ENCODE data around the gene ZCWPW1. TPM values are rescaled to one million over a fixed set of nuclear protein-coding genes. Genes with fewer than 3 reads are reported as not detected.

ZCWPW1 gene, protein sequence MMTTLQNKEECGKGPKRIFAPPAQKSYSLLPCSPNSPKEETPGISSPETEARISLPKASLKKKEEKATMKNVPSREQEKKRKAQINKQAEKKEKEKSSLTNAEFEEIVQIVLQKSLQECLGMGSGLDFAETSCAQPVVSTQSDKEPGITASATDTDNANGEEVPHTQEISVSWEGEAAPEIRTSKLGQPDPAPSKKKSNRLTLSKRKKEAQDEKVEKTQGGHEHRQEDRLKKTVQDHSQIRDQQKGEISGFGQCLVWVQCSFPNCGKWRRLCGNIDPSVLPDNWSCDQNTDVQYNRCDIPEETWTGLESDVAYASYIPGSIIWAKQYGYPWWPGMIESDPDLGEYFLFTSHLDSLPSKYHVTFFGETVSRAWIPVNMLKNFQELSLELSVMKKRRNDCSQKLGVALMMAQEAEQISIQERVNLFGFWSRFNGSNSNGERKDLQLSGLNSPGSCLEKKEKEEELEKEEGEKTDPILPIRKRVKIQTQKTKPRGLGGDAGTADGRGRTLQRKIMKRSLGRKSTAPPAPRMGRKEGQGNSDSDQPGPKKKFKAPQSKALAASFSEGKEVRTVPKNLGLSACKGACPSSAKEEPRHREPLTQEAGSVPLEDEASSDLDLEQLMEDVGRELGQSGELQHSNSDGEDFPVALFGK
- polyA plus RNA-seq (ENCODE audit: insufficient read length in 12 of 12): 10 to 100 TPM in 2 of 12 donors, 1 to 10 TPM in 9, not detected in 1; 4.5 to 17.3 (median 6.5) TPM
- long read RNA-seq, donor 1: 0 reads
- long read RNA-seq, donor 2, partial matches to known transcripts: 13 of 13 reads
- long read RNA-seq, donor 2, other reads (novel, unspliced or antisense): 0 of 13 reads
- long read RNA-seq, donor 3: 0 reads
- long read RNA-seq, donor 4: 0 reads
- long read RNA-seq, donor 5, partial matches to known transcripts: 38 of 38 reads
- long read RNA-seq, donor 5, other reads (novel, unspliced or antisense): 0 of 38 reads
- long read RNA-seq, donor 6, partial matches to known transcripts: 0 of 1 reads
- long read RNA-seq, donor 6, other reads (novel, unspliced or antisense): 0 of 1 reads
- long read RNA-seq, donor 7, partial matches to known transcripts: 5 of 5 reads
- long read RNA-seq, donor 7, other reads (novel, unspliced or antisense): 0 of 5 reads
- long read RNA-seq, donor 8, partial matches to known transcripts: 25 of 55 reads
- long read RNA-seq, donor 8, other reads (novel, unspliced or antisense): 29 of 55 reads
- long read RNA-seq, donor 9: 0 reads
- long read RNA-seq, donor 10: 0 reads
- long read RNA-seq, donor 11, partial matches to known transcripts: 29 of 29 reads
- long read RNA-seq, donor 11, other reads (novel, unspliced or antisense): 0 of 29 reads

GRCh38 chr7:100428199-100428966 is at the start of gene ZCWPW1:
Gene ZCWPW1 (minus strand): TSS chr7:100428703. CDS start chr7:100420649, 8,054 bp downstream.
- DNase-seq: peak; percentile 98

DNA sequence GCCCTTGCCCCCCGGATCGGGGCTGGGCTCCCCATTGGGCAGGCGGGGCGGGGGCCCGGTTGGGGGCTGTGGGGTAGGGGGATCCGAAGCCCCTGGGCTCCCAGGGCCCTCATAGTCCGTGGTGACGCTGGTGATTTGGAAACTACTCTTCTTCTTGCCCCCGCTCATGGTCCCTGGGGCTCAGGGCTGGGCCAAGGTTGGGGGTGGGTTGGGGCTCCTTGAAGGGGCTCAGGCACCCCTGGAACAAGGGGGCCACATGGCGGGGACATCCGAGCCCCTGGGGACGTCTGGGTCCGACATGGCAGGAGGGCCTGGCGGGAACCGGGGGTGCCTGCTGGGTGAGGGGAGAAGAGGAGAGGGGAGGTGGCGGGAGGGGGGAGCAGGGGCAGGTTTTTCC is 49.4 kb upstream of the ZCWPW1 start:
- no peak for DNase-seq

DNA sequence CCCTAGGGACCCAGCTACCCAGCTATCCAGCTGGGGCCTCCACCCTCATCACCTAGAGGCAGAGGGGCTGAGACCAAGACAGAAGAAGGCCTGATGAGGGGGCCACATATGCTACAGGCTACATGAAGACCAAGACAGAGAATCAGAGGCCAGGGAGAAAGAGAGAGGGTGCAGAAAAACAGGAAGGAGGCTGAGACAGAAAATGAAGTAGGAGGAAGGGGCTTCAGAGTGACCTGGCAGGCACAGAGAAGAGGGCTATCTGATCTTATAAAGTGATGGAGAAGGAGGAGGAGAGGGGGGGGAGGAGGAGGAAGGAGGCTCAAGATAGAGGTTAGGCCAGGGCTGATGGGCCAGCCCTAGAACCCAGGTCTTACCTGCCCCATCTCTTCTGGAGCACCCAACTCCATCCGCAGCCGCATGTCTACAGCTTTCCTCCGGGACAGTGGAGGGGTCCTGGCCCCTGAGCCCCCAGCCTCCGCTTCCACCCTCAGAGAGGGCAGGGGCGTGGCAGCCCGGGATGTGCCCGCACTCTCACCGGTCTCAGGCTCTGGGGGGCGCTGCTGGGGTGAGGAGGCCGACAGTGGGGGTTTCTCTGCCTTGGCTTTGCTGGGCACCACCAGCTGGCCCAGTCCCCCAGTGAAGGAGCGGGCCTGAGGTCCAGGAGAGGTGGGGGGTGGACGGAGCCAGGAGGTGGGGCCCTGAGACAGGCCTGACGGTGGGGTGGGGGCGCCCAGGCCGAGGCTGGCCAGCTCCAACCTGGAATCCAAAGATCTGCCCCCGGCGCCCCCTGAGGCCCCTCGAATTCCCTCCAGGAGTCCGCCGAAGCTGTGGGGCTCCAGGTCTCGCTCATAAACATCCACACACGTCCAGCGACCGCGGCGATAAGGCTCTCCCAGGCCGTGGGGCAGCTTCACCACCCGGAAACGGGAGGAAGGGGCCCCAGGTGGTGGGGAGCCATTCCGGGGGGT is 48.7 kb upstream of the ZCWPW1 start:
- DNase-seq: no peak

GRCh38 chr7:100476101-100476780 is 47.7 kb upstream of the ZCWPW1 start:
- no peak for DNase-seq

- no peak for DNase-seq
Observed at GRCh38 chr7:100475549-100475948, 47.0 kb upstream of the ZCWPW1 start.

DNA sequence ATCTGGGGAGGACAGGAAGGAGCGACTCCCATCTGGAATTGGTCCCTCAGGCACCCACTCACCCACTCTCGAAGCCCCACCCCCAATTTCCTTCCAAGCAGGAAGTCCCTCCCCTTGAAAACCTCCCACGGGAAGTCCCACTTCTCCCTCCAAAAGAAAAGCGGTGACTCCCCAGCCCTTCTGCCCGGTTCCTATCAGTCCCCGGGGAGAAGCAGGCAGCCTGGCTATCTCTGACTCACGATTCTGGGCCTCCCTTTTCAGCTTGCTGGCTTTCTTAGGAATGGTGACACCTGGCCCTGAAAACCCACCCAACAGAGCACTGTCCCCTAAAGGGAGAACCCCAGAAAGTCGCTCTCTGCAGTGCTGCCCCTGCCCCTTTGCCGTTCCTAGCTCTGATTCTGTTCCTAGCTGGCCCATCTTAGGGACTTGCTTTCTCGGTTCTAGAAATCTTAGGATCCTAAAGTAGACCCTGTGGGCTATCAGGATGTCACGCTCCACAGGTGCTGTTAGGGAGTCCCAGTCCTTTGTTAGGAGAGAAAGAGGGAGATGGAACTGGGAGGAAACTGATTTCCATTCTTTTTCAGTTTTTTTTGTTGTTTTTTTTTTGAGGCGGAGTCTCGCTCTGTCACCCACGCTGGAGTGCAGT is 44.5 kb upstream of the ZCWPW1 start:
- DNase-seq: no peak

DNA sequence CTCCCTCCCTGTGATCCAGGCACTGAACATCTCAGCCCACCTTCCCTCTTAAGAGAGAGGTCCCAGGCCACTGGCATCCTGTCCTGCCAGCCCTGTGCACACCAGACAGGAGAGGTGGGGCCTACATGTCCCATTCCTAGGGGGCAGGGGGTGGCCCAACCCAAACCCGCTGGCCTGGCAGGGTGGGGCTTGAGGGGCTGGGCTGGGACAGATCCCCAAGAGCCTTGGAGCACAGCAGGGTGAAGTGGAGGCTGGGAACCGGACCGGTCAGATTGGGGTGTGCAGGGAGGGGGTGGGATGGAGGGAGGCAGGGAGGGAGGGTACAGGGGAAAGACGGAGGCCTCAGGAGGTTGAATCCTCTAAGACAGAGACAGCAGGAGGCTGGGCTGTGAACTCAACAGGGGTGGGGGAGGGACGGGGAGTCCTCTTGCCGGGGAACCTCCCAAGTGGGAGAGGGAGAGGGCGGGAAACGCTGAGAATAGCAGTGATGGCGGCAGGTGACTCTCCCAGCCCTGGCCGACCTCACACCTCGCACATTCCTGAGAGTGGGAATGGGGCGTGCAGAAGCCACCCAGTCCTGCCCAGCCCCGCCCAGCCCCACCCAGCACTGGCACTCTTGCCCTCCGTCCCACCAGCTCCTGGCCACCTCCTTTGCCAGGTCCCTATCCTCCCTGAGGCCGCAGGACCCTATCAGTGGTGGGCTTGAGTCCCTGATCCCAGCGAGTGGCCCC is 43.8 kb upstream of the ZCWPW1 start:
- no peak for DNase-seq

- no peak for DNase-seq
Observed at GRCh38 chr7:100471021-100471420, 42.5 kb upstream of the ZCWPW1 start.

DNA sequence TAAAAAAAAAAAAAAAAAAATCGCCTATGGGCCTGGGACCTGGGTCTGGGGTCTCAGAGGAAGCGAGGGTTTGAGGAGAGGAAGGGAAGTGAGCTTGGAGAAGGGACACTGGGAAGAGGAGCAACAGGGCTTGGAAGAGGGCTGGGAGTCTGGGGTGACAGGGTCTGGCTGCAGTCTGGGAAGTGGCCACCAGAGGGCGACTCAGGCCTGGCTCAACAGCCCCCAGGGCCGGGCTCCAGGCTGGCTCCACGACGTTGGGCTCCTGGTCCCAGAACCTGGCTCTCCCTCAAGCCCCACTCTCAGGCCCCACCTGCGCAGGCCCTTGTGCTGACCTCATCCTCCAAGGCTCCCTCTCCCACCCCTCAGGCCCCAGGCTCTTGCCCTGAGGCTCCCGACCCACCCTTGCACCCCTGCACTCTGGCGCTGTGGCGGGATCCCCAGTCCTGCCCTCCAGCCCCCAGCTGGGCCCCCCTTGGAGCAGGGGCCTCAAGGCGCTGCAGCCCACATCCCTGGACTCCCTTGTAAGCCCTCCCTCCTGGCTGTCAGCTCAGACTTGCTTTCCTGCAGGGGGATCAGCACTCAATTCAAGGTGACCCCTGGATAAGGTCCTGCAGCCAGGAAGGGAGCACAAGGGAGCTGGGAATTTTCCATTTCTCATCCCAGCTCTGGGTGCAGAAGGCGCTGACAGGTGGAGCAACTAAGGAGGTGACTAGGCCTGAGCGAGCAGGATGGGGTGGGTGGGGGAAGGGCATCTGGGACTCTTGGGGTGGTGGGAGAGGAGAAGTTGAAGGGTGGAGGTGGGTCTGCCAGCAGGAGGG is 40.9 kb upstream of the ZCWPW1 start:
- peak; percentile 88 for DNase-seq

DNA sequence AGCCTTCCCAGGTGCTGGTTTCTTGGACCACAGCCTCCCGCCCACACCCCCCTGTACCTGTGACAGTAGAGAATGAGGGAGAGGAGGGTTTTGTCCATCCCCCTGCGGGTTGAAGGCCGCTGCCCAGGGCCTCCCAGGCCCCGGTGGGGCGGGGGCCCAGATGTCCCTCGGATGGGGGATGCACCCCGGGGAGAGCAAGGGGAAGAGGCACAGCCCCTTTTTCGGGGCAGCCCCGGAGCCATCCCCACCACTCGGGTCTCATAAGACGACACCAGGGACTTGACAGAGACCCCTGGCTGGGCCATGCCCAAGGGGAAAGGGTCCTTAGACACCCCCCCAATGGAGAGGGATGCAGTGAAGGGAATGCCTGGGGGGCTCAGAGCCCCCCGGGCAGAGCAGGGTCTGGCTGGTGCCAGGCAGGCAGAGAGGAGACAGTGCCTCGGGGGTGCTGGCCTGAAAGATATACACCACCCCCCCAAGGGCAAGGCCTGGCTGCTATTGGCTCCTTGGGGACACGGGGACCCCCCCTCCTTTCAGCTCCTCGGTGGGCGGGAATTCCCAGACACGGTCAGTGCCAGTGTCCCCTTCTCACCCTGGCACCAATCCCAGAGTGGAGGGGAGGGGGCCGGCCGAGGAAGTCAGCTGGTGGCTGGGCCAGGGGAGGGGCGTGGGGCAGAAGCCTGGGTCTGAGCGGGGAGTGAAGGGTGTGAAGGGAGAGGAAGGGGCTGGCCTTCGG is 39.3 kb upstream of the ZCWPW1 start:
- no peak for DNase-seq

DNA sequence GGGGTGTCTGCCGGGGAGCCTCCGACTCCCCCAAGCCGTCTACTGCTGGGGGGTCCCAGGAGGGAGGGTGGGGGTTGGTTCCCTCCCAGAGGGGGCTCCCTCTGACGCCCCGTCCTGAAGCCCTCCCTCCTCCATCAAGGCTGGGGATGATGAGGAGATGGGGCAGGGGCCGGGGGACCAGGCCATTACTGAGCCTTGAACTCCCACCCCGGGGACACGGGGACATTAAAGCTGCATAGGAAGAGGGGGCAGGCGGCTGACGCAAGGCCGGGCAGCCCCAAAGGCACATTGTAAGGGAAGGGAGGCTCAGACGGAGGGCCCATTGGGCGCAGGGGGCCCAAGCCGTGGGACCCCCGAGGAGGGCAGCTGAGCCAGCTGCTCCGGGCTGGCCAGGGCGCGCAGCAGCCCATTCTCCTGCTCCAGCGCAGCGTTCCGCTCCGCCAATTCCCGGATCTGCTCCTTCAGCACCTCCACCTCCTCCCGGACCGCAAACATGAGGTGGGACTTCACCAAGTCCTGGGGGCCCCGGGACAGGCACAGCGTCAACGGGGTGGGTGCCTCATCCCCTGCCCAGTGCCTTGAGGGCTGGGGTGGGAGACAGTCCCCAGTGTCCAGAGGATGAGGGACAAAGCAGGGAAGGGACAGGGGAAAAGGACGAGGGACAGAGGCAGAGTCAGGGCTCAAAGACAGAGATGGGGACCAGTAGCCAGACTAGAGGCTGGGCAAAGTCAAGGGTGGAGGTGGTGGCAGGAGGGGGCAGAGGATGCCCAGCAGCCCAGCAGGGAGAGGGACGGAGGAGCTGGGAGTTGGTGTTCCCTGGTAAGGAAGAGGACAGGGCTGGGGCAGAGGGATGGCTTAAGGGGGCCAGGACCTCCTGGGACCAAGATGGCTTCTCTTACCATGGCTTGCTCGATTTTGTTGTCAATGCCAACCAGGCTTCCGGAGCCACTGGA is 38.4 kb upstream of the ZCWPW1 start:
- DNase-seq: no peak

DNA sequence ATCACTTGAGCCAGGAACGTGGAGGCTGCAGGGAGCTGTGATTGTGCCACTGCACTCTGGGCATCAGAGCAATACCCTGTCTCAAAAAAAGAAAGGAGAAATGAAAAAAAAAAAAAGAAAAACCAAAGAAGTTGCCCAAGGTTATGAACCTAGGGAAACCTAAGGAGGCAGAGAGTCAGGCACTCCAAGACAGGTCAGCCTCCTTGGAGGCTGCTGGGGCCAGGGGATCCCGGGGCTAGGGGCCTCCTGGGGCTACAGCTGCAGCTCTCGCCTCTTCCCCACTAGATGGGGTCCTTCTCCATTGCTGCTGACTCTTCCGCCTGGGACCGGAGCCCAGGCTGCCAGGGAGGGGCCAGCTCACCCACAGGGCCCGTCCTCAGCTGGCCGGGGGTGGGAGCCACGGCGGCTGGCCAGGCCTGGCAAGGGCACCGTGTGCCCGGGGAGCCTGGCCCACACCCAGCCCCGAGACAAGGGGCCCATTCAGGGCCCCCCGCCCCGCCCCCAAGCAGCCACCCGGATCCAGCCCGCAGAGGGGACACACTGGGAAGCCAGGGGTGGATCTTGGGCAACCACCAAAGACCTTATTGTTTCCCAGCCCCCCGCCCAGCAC is 37.3 kb upstream of the ZCWPW1 start:
- peak; percentile 76 for DNase-seq

GRCh38 chr7:100465299-100465698 is 36.8 kb upstream of the ZCWPW1 start:
- no peak for DNase-seq

GRCh38 chr7:100464791-100465190 is 36.3 kb upstream of the ZCWPW1 start:
- no peak for DNase-seq

- no peak for DNase-seq
Observed at GRCh38 chr7:100464210-100464660, 35.7 kb upstream of the ZCWPW1 start, which contains the start of gene SPACDR. Gene SPACDR (minus strand): TSS chr7:100464260. CDS start chr7:100464025, 235 bp downstream.
